Fibroblast of lung (primary cell): ENCODE results near the gene EFCAB6. TPM values are rescaled to one million over a fixed set of nuclear protein-coding genes. Genes with fewer than 3 reads are reported as not detected.

Source experiments
- DNase-seq, 2 donors: peaks; one replicate each; pipeline versions ENCODE4 v3.0.0 to v3.0.0-alpha.2; 2010; ENCODE audit warnings: low read depth in 2 of 2
- H2AFZ ChIP-seq: 2 replicates; pipeline ENCODE4 v1.5.1; 2012; ENCODE audit warnings: low read length, control low read depth, inconsistent platforms
- H3K27ac ChIP-seq: 2 replicates; pipeline ENCODE4 v1.5.1; 2011; ENCODE audit warnings: low read length, control low read depth; ENCODE audit not compliant: insufficient read depth
- H3K27me3 ChIP-seq: 2 replicates; pipeline ENCODE4 v1.5.1; 2011; ENCODE audit warnings: mild to moderate bottlenecking, low read length; ENCODE audit not compliant: control insufficient read depth, insufficient read depth
- H3K36me3 ChIP-seq: 2 replicates; pipeline ENCODE4 v1.5.1; 2011; ENCODE audit warnings: low read length; ENCODE audit not compliant: control insufficient read depth, insufficient read depth
- H3K4me1 ChIP-seq: 2 replicates; pipeline ENCODE4 v1.5.1; 2011; ENCODE audit warnings: low read length; ENCODE audit not compliant: control insufficient read depth, insufficient read depth; ENCODE audit errors: extremely low read depth
- H3K4me2 ChIP-seq: 2 replicates; pipeline ENCODE4 v1.5.1; 2011; ENCODE audit warnings: low read length, control low read depth; ENCODE audit not compliant: insufficient read depth; ENCODE audit errors: extremely low read depth
- H3K4me3 ChIP-seq, 4 experiments: fragments of 200-600 bp in 1 of 4; sonication (generic) in 1 of 4; replicated peaks in 1 of 4; 2 replicates each; pipeline ENCODE4 v1.5.1; 2011 to 2016; ENCODE audit warnings: low read length in 4 of 4, low read depth in 3 of 4, mild to moderate bottlenecking in 3 of 4, control low read depth in 2 of 4, inconsistent platforms in 1 of 4, mixed read lengths in 1 of 4; ENCODE audit not compliant: insufficient read depth in 1 of 4; ENCODE audit errors: control extremely low read depth in 1 of 4
- H3K79me2 ChIP-seq: 2 replicates; pipeline ENCODE4 v1.5.1; 2012; ENCODE audit warnings: mild to moderate bottlenecking, low read length, inconsistent platforms; ENCODE audit not compliant: control insufficient read depth, insufficient read depth
- H3K9ac ChIP-seq: 2 replicates; pipeline ENCODE4 v1.5.1; 2011; ENCODE audit warnings: mild to moderate bottlenecking, low read length, control low read depth; ENCODE audit not compliant: insufficient read depth
- H3K9me3 ChIP-seq: 2 replicates; pipeline ENCODE4 v1.5.1; 2012; ENCODE audit warnings: low read depth, low read length; ENCODE audit not compliant: control insufficient read depth, insufficient read depth
- H4K20me1 ChIP-seq: 2 replicates; pipeline ENCODE4 v1.5.1; 2011; ENCODE audit warnings: low read length; ENCODE audit not compliant: control insufficient read depth, insufficient read depth; ENCODE audit errors: extremely low read depth
- EZH2 ChIP-seq: IDR thresholded peaks from 2 replicates; pipeline ENCODE4 v1.5.1; 2012; ENCODE audit warnings: low read length, control low read depth, mild to moderate bottlenecking; ENCODE audit errors: missing control alignments
- polyA plus RNA-seq, 2 donors: library from polyadenylated mRNA; depleted of rRNA in 1 of 2; stranded (reverse) in 1 of 2; unstranded in 1 of 2; fragments of >200 nt; gene quantifications; 2 replicates each; pipeline ENCODE4 v1.2.1, GENCODE V29; 2011 to 2012; ENCODE audit warnings: missing spikeins in 1 of 2
- total RNA-seq: library from RNA; depleted of rRNA; stranded (reverse); fragments of >200 nt; gene quantifications from 2 replicates; pipeline ENCODE4 v1.2.1, GENCODE V29; 2014
- TF ChIP-seq, protein P1 (sequence below), 2 donors: IDR thresholded peaks in 1 of 2; conservative IDR thresholded peaks in 1 of 2; 1 replicate in 1 of 2; 2 replicates in 1 of 2; pipeline ENCODE4 v1.5.1; 2011 to 2012; ENCODE audit warnings: low read length in 2 of 2, control low read depth in 1 of 2, inconsistent platforms in 1 of 2, low read depth in 1 of 2, mild to moderate bottlenecking in 1 of 2

EFCAB6 gene
- total and polyA plus RNA-seq, 2 donors (not counting 1 experiment from before 2014, with no cell fraction given): 1.0 to 1.5 TPM

- Histone ChIP-seq H3K36me3 (no peaks in the 10 kb centered on the region), H3K4me2 (no peak overlapping the region), H3K4me1 (no peaks in the 10 kb centered on the region), H3K27ac (no peak overlapping the region), H3K4me3 (no peak overlapping the region), H3K9me3 (no peaks in the 10 kb centered on the region), H3K79me2 (no peaks in the 10 kb centered on the region), H2AFZ (no peak overlapping the region), H3K9ac (no peak overlapping the region), H4K20me1 (no peaks in the 10 kb centered on the region), H3K27me3 (no peaks in the 10 kb centered on the region)
- TF ChIP-seq, protein P1, sequence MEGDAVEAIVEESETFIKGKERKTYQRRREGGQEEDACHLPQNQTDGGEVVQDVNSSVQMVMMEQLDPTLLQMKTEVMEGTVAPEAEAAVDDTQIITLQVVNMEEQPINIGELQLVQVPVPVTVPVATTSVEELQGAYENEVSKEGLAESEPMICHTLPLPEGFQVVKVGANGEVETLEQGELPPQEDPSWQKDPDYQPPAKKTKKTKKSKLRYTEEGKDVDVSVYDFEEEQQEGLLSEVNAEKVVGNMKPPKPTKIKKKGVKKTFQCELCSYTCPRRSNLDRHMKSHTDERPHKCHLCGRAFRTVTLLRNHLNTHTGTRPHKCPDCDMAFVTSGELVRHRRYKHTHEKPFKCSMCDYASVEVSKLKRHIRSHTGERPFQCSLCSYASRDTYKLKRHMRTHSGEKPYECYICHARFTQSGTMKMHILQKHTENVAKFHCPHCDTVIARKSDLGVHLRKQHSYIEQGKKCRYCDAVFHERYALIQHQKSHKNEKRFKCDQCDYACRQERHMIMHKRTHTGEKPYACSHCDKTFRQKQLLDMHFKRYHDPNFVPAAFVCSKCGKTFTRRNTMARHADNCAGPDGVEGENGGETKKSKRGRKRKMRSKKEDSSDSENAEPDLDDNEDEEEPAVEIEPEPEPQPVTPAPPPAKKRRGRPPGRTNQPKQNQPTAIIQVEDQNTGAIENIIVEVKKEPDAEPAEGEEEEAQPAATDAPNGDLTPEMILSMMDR (conservative IDR thresholded peaks at IDR 0.05 in 1 of 2, IDR thresholded peaks at IDR 0.05 in 1 of 2; ENCODE audit: low read depth in 1 of 2, low read length in 2 of 2): no peak
- TF ChIP-seq EZH2: no peak
- no peak for DNase-seq
These were observed 25.6 kb upstream of the EFCAB6 start for GRCh38 chr22:43837666-43838065.

GRCh38 chr22:43835736-43836135, 23.6 kb upstream of the EFCAB6 start:
- DNase-seq: no peak
- no peaks in the 10 kb centered on the region for H4K20me1 ChIP-seq
- no peak overlapping the region for H3K4me2 ChIP-seq
- no peaks in the 10 kb centered on the region for H3K79me2 ChIP-seq
- no peak overlapping the region for H3K9ac ChIP-seq
- TF ChIP-seq EZH2: no peak
- TF ChIP-seq, protein P1 (conservative IDR thresholded peaks at IDR 0.05 in 1 of 2, IDR thresholded peaks at IDR 0.05 in 1 of 2; ENCODE audit: low read depth in 1 of 2, low read length in 2 of 2): no peak
- H3K36me3 ChIP-seq: no peaks in the 10 kb centered on the region
- H2AFZ ChIP-seq: no peak overlapping the region
- H3K4me1 ChIP-seq: peaks cover under 1% of the 10 kb centered on the region
- H3K27ac ChIP-seq: no peak overlapping the region
- no peak overlapping the region for H3K4me3 ChIP-seq
- H3K27me3 ChIP-seq: no peaks in the 10 kb centered on the region
- no peaks in the 10 kb centered on the region for H3K9me3 ChIP-seq

DNA sequence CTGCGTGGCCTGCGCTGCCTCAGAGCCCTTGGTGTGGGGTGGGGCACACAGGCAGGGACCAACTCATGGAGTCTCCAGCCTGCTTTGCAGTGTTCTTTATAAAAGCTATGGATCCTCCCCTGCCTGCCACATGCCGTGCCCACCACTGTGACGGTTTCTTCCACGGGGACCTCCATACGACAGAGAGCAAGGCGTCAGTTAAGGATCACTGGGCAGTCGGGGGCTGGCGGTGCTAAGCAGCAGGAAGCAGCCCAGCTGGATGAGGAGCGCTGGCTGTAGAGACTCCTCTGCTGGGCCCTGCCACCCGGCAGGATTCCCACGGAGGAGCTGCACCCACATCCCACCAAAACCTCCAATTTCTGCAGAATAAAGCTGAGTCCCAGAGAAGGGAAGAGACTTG, 23.1 kb upstream of the EFCAB6 start:
- Histone ChIP-seq H3K9me3 (no peaks in the 10 kb centered on the region), H3K4me1 (peaks cover 6% of the 10 kb centered on the region), H3K4me3 (no peak overlapping the region), H4K20me1 (no peaks in the 10 kb centered on the region), H3K27ac (no peak overlapping the region), H2AFZ (no peak overlapping the region), H3K27me3 (no peaks in the 10 kb centered on the region), H3K9ac (no peak overlapping the region), H3K4me2 (no peak overlapping the region), H3K79me2 (no peaks in the 10 kb centered on the region), H3K36me3 (no peaks in the 10 kb centered on the region)
- TF ChIP-seq, protein P1 (conservative IDR thresholded peaks at IDR 0.05 in 1 of 2, IDR thresholded peaks at IDR 0.05 in 1 of 2; ENCODE audit: low read depth in 1 of 2, low read length in 2 of 2): no peak
- TF ChIP-seq EZH2: no peak
- DNase-seq: no peak
